ENCODE data around the gene LCA5L. TPM values are rescaled to one million over a fixed set of nuclear protein-coding genes. Genes with fewer than 3 reads are reported as not detected.
A peak's percentile ranks its signal among the peaks of the same experiment; 100 is the strongest.

The LCA5L gene
- total and polyA plus RNA-seq, 2 experiments from 2014 or later, result 0.69 to 1.4 TPM

- no peaks in the 10 kb centered on the region for H3K9me3 Mint-ChIP-seq
- Histone ChIP-seq H3K79me2 (replicated peaks; ENCODE audit: insufficient read depth) (peaks cover 28% of the 10 kb centered on the region), H3K9me2 (ENCODE audit: insufficient read depth) (no peaks in the 10 kb centered on the region), H3K27ac (ENCODE audit: low read depth) (no peak overlapping the region; the same call in 1 of the 2 replicates), H3K36me3 (ENCODE audit: insufficient read depth) (no peaks in the 10 kb centered on the region; the same call in 1 of the 2 replicates), H3K4me3 (no peak overlapping the region), H3K27me3 (ENCODE audit: insufficient read depth) (no peaks in the 10 kb centered on the region), H3K4me1 (ENCODE audit: insufficient read depth) (peaks cover 10% of the 10 kb centered on the region), H4K20me1 (replicated peaks; ENCODE audit: insufficient read depth) (peaks cover 11% of the 10 kb centered on the region), H3F3A (replicated peaks; ENCODE audit: low read depth) (peaks cover 14% of the 10 kb centered on the region), H2AFZ (no peak overlapping the region), H3K4me2 (peak overlapping the region; percentile 43; the same call in 1 of the 2 replicates)
- H3K36me3 Mint-ChIP-seq (ENCODE audit: low read depth), result peaks cover 6% of the 10 kb centered on the region
- H3K27ac Mint-ChIP-seq, result peak overlapping the region; percentile 52; the same call in 1 of the 2 replicates
- TF ChIP-seq CTCF (conservative IDR thresholded peaks at IDR 0.05; ENCODE audit: low read depth in 2 of 2), result no peak
- TF ChIP-seq JUNB (IDR thresholded peaks at IDR 0.05; ENCODE audit: unreplicated experiment), result no peak
- no peak for TF ChIP-seq EZH2phosphoT487 (IDR thresholded peaks at IDR 0.05; ENCODE audit: unreplicated experiment)
- TF ChIP-seq POLR2AphosphoS5 (IDR thresholded peaks at IDR 0.05; ENCODE audit: low read depth), result no peak
- TF ChIP-seq ZNF114 (CRISPR knock-in tag; IDR thresholded peaks at IDR 0.05), result no peak
- no peak for TF ChIP-seq REST (IDR thresholded peaks at IDR 0.05; ENCODE audit: unreplicated experiment)
- no peak for TF ChIP-seq CREB1 (CRISPR knock-in tag; IDR thresholded peaks at IDR 0.05; ENCODE audit: low read depth)
- TF ChIP-seq EZH2 (IDR thresholded peaks at IDR 0.05; ENCODE audit: low read depth, unreplicated experiment), result no peak
- TF ChIP-seq NANOG (IDR thresholded peaks at IDR 0.05; ENCODE audit: borderline replicate concordance), result no peak
- no peak for TF ChIP-seq ZNF462 (CRISPR knock-in tag; IDR thresholded peaks at IDR 0.05)
- TF ChIP-seq ZNF331 (CRISPR knock-in tag; IDR thresholded peaks at IDR 0.05; ENCODE audit: low read depth), result no peak
- TF ChIP-seq ETS1 (IDR thresholded peaks at IDR 0.05), result no peak
- peaks cover 45% of the 10 kb centered on the region for H3K4me1 Mint-ChIP-seq
- ATAC-seq, result peak; percentile 1
- H3K4me3 Mint-ChIP-seq, result peak overlapping the region; percentile 61; the same call in 2 of the 3 replicates
- peaks cover 24% of the 10 kb centered on the region for H3K27me3 Mint-ChIP-seq (ENCODE audit: insufficient read depth, low read depth, poor library complexity)
- no peak for DNase-seq (ENCODE audit: low spot score)
Observed at GRCh38 chr21:39386194-39386593, 59.4 kb downstream of the LCA5L start.
